Embryonic facial prominence (tissue), 1 donor: ENCODE data around the gene CALR.
"Not testable (repeated sequence)": the region's sequence is repeated elsewhere in the genome, so short reads cannot be mapped to it uniquely, and the experiment has no call there.

Experiments used
- DNase-seq: peaks from one replicate; pipeline ENCODE4 v3.0.0-alpha.2; 2016; ENCODE audit errors: extremely low spot score

Gene CALR

DNA sequence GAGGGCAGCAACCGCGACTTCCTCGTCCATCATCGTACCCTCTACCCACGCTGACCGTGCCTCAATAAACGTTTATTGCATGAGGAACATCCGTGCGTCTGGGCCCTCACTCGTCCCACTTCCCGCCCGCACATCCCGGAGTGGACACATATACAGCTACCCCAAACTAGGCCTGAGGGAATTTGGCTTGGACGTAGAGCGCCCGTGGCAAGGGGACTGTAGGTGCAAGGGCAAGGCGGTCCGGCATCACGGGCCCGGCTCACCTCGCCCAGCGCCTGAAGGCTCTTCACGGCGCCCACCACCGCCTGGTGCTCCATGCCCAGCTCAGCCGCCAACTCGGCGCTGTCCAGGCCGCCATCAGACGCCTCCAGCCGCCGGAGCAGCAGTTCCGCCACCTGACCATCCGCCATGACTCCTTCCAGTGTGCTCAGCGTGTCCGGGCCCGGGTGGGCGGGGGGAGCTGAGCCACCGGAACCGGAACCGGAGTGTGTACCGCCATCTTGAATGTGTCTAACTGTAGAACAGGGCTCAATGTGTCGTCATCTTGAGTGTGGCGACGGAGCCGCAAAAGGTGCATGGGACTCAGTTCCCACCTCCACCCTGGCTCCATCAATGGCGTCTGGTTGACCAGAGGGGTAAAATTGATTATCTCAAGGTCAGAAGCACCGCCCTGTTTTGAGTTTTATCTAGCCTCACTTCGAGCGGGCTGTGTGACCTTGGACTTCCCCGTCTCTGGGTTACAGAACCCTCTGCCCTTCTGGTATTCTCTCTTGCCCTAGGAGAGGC, 4.9 kb upstream of the CALR start, which contains the start of gene FARSA:
FARSA (minus strand) TSS at position 425 of the 786 bp plus-strand sequence; CDS start at position 410, 15 bp downstream.
- peak; percentile 71 for DNase-seq

DNA sequence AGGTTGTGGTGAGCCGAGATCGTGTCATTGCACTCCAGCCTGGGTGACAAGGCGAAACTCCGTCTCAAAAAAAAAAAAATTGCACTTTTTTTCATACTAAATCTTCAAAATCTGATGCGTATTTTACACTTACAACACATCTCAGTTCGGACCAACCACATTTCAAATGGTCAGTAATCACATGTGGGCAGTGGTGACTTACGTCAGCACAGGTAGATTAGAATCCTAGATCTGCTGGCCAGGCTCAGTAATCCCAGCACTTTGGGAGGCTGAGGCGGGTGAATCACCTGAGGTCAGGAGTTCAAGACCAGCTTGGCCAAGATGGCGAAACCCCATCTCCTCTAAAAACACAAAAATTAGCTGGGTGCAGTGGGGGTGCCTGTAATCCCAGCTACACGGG, 3.3 kb upstream of the CALR start:
- no peak for DNase-seq

DNA sequence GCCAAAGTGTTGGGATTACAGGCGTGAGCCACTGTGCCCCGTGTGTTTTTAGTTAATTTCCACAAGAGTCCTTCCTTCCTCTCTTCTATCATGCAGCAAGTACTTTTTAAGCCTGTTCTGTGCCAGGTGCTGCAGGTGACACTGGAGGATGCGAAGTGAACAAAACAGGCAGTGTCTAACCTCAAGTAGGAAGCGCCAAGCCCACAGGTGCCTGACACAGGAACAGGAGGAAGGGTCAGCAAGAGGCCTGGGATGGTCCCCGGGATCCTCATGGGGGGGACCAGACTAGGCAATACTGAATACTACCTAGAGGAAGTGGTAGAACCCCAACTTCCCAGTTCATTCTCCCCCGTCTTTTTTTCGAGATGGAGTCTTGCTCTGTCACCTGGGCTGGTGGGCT, 1.8 kb upstream of the CALR start:
- DNase-seq: no peak

DNA sequence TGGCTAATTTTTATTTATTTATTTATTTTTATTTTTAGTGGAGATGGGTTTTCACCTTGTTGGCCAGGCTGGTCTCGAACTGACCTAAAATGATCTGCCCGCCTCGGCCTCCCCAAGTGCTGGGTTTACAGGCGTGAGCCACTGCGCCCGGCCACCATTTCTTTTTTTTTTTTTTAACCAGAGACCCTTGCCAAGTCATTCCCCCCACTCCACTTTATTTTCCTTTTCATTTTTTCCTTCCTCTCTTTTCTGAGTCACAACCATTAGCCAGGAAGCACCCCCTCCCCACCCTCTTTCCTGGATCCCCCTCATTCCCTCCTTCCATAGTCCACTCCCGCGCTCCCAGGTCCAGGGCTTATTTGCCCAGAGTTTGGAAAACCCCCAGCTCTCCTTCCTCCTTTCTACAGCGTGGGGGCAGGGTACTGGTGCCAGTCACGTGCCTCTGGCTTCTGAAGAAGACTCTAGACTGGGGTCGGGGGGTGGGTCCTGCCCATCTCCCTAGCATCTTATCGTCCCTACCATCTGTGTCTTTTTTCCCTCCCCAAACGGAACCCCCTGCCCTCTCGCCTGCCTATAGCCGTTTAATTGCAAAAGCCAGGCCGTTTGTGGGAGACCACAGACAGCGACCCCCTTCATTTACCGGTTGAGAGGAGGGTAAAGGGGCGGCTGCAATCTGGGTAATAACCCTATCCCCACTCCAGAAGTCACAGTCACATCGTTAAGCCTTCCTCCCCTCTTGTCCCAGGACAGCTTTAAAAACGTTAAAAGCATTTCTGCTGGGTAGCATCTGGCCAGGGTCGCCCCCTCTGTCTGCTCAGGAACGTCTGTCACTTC, 1.1 kb upstream of the CALR start:
- no peak for DNase-seq

DNA sequence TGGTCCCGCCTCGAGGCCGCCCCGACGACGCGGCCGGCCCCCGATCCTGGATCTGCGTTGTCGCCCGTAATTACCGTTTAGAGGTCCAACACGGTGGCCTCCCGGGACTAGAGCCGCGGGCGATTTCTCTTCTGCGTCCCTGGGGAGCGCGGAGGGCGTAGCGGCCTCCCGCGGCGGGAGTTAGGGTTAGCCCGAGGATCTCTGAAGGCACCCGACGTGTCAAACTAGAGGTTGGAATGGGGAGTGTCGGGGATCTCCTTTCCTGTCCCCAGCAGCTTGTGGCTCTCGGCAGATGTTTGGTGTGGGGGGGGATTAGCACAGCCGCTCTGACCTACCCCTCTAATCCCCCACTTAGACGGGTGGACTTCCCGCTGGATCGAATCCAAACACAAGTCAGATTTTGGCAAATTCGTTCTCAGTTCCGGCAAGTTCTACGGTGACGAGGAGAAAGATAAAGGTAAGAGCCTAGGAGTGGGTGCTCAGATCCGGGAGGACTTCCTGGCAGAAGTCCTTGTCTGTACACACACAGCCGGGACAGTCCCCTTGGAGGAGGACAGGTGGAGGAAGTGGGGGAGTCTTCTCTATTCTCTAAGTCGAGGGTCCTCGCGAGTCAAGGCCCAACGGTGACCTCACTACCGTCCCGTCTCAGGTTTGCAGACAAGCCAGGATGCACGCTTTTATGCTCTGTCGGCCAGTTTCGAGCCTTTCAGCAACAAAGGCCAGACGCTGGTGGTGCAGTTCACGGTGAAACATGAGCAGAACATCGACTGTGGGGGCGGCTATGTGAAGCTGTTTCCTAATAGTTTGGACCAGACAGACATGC, 581 bp downstream of the CALR start:
- DNase-seq: no peak

DNA sequence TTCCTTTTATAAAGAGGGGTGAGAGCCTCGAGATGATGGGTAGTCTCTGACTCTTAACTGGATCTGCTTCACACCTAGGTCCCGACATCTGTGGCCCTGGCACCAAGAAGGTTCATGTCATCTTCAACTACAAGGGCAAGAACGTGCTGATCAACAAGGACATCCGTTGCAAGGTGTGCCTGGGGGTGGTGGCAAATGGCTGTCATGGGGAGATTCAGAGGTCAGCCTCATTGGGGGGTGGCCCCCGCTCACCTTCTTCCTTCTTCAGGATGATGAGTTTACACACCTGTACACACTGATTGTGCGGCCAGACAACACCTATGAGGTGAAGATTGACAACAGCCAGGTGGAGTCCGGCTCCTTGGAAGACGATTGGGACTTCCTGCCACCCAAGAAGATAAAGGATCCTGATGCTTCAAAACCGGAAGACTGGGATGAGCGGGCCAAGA, 1.6 kb downstream of the CALR start:
- no peak for DNase-seq

DNA sequence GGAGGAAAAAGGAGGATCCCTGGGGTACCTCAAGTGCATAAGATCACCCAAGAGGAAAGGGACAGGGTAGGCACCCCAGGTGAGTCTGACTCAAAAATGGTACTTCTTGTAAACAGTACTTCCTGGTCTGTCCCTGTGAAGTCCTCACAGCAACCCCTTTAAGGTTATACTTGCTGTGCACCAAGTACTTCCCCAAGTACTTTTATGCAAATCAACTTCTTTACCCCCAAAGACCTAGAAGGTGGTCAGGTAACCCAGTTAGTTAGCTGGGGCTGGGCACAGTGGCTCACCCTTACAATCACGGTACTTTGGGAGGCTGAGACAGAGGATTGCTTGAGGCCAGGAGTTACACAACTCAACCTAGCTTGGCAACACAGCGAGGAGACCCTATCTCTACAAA, 2.5 kb downstream of the CALR start:
- no peak for DNase-seq

DNA sequence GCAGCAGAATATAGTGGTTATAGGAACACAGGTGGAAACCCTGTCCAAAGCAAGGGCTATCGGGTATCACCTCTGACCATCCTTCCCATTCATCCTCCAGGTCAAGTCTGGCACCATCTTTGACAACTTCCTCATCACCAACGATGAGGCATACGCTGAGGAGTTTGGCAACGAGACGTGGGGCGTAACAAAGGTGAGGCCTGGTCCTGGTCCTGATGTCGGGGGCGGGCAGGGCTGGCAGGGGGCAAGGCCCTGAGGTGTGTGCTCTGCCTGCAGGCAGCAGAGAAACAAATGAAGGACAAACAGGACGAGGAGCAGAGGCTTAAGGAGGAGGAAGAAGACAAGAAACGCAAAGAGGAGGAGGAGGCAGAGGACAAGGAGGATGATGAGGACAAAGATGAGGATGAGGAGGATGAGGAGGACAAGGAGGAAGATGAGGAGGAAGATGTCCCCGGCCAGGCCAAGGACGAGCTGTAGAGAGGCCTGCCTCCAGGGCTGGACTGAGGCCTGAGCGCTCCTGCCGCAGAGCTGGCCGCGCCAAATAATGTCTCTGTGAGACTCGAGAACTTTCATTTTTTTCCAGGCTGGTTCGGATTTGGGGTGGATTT, 5.1 kb downstream of the CALR start:
- DNase-seq: no peak

DNA sequence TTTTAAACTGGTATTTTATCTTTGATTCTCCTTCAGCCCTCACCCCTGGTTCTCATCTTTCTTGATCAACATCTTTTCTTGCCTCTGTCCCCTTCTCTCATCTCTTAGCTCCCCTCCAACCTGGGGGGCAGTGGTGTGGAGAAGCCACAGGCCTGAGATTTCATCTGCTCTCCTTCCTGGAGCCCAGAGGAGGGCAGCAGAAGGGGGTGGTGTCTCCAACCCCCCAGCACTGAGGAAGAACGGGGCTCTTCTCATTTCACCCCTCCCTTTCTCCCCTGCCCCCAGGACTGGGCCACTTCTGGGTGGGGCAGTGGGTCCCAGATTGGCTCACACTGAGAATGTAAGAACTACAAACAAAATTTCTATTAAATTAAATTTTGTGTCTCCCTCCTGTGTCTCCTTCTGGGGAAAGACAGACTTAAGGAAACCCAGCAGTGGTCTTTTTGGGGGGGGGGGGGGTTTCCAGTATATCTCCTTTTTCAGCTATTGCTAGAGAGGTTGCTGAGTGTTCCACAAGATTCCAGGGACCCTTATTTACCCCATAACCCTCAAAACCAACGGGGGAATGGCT, 5.8 kb downstream of the CALR start:
- no peak for DNase-seq

DNA sequence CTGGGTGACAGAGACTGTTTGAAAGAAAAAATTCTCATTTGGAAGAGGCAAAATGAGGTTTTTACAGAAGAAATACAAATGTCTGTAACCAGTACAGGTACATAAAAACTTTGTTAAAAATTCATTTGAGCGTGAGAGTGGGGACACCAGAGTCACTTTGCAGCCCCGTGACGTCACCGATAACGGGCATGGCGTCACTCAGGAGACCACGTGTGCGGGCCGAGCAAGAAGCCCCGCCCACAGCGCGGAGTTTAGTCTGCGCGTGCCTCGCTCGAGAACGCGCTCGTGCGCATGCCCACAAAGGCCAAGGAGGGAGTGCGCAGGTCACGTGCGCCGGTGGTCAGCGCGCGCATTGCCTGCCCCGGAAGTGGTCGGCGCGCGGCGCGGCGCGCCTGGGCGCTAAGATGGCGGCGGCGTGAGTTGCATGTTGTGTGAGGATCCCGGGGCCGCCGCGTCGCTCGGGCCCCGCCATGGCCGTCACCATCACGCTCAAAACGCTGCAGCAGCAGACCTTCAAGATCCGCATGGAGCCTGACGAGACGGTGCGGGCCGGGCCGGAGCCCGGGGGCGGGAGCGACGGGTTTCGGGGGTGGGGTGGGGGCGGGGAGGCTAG, 7.2 kb downstream of the CALR start, which contains the start of gene RAD23A:
RAD23A (plus strand) TSS at position 384 of the 613 bp plus-strand sequence; CDS start at position 471, 87 bp downstream.
- DNase-seq: peak; percentile 94

DNA sequence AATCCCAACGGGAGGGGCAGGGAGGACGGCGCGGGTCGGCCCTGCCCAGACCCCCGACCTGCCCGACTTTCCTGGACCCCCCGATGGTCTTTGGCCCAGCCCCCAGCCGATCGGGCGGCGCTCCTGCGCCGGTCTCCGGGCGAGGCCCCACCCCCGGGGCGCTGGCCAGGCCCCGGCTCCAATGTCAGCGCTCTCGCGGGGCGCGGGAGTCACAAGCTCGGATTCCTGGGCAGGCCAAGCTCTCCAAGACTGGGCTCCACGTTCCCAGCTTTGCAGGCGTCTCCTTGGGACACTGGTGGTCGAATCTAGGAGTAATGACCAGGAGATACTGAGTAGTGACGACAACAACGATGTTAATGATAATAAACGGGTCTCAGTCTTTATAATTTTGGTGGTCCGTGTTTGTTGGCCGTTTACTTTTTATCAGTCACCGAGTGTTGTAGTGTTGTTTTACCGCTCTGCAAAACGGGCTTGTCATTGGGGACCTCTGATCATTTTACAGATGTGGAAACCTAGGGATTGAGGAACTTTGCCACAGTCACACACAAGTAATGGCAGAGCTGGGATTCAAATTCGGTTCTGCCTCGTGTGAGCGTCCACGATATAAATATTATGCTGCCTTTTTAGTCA, 7.8 kb downstream of the CALR start:
- no peak for DNase-seq

DNA sequence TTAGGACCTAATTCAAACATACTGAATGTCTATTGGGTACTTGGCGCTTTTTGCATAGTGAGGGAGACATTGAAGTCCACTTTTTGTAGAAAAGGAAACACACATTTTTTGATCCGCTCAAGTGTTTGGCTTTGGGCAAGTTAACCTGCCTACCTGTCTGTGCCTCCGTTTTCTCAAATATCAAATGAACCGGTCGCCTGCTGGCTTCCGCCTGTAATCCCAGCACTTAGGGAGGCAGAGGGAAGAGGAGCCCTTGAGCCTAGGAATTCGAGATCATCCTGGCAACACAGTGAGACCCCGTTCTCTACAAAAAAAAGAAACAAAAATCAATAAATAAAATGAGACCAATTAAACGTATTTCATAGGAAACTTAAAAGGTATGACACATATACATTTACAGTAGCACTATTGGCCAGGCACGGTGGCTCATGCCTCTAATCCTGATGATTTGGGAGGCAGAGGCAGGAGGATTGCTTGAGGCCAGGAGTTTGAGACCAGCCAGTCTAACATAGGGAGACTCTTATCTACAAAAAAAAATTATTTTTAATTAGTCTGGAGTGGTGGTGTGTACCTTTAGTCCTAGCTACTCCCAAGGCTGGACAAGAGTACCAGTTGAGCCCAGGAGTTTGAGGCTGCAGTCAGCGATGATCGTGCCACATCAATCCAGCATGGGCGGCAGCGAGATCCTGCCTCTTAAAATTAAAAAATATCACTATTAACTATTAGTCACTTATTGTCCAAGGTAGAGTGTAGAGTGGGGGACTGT, 8.5 kb downstream of the CALR start:
- no peak for DNase-seq

DNA sequence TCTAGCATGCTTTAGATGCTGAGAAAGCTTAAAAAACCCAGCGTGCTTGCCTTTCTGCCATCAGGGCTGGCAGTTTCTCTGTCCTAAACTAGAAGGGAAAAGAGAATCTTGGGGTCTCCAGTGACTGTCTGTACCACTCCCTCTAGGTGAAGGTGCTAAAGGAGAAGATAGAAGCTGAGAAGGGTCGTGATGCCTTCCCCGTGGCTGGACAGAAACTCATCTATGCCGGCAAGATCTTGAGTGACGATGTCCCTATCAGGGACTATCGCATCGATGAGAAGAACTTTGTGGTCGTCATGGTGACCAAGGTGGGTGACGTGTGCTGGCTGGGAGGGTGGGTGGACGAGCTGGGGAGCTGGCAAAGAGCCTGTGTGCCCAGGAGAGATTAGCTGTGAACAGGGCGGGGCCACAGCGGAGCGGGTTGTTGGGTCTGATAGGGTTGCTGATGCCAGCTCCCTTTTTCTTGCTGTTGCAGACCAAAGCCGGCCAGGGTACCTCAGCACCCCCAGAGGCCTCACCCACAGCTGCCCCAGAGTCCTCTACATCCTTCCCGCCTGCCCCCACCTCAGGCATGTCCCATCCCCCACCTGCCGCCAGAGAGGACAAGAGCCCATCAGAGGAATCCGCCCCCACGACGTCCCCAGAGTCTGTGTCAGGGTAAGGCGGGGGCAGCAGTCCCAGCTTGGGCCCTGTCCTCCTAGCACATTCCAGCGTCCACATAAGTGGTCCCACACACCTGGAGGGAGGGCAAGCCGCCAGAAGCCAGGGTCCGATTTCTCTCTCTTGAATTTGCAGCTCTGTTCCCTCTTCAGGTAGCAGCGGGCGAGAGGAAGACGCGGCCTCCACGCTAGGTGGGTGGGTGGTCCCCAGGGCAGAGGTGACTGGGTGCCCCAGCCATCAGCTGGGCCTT, 9.5 kb downstream of the CALR start:
- DNase-seq: no peak

DNA sequence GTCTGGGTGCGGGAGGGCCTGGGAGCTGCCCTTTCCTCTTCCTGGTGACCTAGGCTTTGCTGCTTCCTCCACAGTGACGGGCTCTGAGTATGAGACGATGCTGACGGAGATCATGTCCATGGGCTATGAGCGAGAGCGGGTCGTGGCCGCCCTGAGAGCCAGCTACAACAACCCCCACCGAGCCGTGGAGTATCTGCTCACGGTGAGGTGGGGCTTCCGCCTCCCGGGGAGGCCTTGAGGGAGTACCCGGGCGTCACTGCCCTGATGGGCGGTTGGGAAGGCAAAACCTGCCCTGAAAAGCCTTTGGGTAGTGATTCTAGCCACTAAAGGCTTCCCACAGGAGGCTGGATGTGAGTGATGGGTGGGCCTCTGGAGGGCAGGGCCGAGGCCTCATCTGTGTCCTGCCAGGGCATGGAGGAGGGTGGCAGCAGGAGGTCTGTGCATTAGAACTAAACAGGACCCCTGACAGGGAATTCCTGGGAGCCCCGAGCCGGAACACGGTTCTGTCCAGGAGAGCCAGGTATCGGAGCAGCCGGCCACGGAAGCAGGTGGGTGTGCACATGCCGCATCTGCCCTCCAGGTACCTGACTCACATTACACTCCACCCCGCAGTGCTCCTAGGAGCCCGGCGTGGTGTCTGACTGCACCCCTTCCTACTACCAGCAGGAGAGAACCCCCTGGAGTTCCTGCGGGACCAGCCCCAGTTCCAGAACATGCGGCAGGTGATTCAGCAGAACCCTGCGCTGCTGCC, 10.4 kb downstream of the CALR start:
- no peak for DNase-seq

DNA sequence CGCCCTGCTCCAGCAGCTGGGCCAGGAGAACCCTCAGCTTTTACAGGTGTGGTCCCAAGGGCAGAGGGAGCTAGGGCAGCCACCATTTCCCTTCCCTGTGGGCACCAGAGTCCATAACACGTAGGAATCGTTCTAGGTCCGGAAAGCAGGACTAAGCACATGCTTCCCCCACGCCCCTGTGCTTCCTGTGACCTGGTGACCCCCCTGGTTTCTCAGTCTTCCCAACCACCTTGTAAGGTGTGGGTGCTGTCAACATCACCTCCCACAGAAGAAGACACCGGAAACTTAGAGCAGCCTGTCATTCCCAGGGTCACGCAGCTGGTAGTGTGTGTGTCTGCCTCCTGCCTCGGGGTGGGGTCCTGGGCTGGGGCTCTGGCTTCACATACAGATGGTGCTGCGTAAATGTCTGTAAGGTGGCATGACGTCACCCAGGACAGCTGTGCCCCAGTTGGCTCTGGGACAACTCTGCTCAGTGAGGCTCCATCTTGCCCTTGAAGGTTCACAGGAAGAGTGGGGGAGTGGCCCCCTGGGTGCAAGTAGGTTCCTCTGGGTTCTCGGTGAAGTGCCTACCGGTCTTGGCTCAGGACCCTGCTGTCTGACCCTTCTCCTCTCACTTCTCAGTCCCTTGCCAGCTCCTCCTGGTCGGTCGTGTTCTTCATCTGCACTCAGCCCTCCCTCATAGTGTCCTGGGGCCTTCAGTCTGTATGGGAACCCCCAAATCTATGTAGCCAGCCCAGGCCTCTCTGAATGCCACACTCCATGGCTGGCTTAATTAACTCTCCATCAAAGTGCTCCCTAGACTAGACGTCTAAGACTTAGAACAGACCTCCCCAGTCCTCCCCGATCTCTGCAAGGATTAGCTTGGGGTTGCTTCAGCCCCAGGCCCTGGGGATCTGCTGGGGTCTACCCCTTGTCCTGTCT, 11.2 kb downstream of the CALR start:
- DNase-seq: no peak

DNA sequence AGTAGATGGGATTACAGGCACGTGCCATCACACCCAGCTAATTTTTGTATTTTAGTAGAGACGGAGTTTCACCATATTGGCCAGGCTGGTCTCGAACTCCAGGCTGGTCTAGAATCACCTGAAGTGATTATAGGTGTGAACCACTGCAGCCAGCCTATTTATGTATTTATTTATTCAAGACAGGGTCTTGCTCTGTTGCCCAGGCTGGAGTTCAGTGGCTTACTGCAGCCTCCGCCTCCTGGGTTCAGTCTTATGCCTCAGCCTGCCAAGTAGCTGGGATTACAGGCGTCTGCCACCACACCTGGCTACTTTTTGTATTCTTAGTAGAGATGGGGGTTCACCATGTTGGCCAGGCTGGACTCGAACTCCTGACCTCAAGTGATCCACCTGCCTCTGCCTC, 13.6 kb downstream of the CALR start:
- not testable (repeated sequence) for DNase-seq
